ENCODE data around the gene RTRAF.

DNA sequence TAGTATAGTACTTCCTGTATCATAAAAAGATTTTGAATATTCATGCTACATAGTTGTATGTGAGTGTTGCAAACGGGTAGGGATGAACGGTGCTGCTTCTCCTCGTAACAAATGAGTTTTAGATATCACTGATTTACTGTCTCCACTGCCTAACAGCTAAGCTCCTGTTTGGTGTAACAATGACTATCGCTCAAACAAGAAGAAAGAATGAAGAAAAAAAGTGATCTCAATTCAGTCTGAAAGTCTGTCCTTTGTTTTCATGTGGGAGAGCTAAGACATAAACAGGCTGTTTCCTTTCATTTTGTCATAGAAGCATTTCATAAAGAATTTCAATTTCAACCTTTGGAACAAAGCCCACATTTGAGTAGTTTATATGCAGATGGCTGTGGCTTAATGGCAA is 26.1 kb upstream of the RTRAF start:
- TF ChIP-seq, protein P1, sequence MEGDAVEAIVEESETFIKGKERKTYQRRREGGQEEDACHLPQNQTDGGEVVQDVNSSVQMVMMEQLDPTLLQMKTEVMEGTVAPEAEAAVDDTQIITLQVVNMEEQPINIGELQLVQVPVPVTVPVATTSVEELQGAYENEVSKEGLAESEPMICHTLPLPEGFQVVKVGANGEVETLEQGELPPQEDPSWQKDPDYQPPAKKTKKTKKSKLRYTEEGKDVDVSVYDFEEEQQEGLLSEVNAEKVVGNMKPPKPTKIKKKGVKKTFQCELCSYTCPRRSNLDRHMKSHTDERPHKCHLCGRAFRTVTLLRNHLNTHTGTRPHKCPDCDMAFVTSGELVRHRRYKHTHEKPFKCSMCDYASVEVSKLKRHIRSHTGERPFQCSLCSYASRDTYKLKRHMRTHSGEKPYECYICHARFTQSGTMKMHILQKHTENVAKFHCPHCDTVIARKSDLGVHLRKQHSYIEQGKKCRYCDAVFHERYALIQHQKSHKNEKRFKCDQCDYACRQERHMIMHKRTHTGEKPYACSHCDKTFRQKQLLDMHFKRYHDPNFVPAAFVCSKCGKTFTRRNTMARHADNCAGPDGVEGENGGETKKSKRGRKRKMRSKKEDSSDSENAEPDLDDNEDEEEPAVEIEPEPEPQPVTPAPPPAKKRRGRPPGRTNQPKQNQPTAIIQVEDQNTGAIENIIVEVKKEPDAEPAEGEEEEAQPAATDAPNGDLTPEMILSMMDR (IDR thresholded peaks at IDR 0.05 in 8 of 11, conservative IDR thresholded peaks at IDR 0.05 in 3 of 11), result no peak
- TF ChIP-seq POLR2A (IDR thresholded peaks at IDR 0.05), result no peak

Data from spleen (tissue), 7 donors.